Caco-2 (cell line): ENCODE measurements around the gene HMGXB4. TPM values are rescaled to one million over a fixed set of nuclear protein-coding genes. Genes with fewer than 3 reads are reported as not detected.

ENCODE experiments used
- BruUV-seq: library from RNA; stranded (reverse); fragments of 400-500 nt; replicated peaks from 2 replicates; lab custom pipeline; 2021; lab: Mats Ljungman, UMichigan
- CTCF ChIA-PET: fragments of 300-600 bp; sonication (Branson Sonifier 250); formaldehyde crosslinking; loops from one replicate; lab custom pipeline; 2022; ENCODE audit warnings: antibody characterized with exemption; lab: Charles Lee
- POLR2A ChIA-PET: fragments of 300-600 bp; sonication (Branson Sonifier 250); formaldehyde crosslinking; loops from one replicate; lab custom pipeline; 2022; ENCODE audit warnings: antibody characterized with exemption; lab: Charles Lee
- DNase-seq, 2 experiments: peaks; one replicate each; pipeline versions ENCODE4 v3.0.0 to v3.0.0-alpha.2; 2020 to 2022
- H3K27me3 ChIP-seq: replicated peaks from 2 replicates; pipeline ENCODE4 v1.6.0; 2011; ENCODE audit warnings: low read length; ENCODE audit not compliant: control insufficient read depth, insufficient read depth
- H3K36me3 ChIP-seq: 2 replicates; pipeline ENCODE4 v1.5.1; 2011; ENCODE audit warnings: low read length; ENCODE audit not compliant: control insufficient read depth, insufficient read depth
- H3K4me1 ChIP-seq: fragments of 250-450 bp; sonication (Bioruptor Pico); 2 replicates; pipeline ENCODE4 v1.5.1; 2020; ENCODE audit warnings: mild to moderate bottlenecking
- H3K4me3 ChIP-seq: 2 replicates; pipeline ENCODE4 v1.5.1; 2011; ENCODE audit warnings: low read depth, mild to moderate bottlenecking, control low read depth, low read length
- H3K9me3 ChIP-seq: fragments of 250-450 bp; sonication (Bioruptor Pico); 2 replicates; pipeline ENCODE4 v1.5.1; 2020; ENCODE audit warnings: mild to moderate bottlenecking, moderate library complexity
- H3K27ac Mint-ChIP-seq: one replicate; pipeline ENCODE4 v1.8.0; 2022; ENCODE audit warnings: mixed read lengths; ENCODE audit not compliant: unreplicated experiment
- H3K27me3 Mint-ChIP-seq: one replicate; pipeline ENCODE4 v1.8.0; 2022; ENCODE audit warnings: mixed read lengths; ENCODE audit not compliant: insufficient read depth, unreplicated experiment
- H3K36me3 Mint-ChIP-seq: one replicate; pipeline ENCODE4 v1.8.0; 2022; ENCODE audit warnings: mild to moderate bottlenecking, mixed read lengths; ENCODE audit not compliant: insufficient read depth, unreplicated experiment
- H3K4me1 Mint-ChIP-seq: one replicate; pipeline ENCODE4 v1.8.0; 2022; ENCODE audit warnings: low read depth, mixed read lengths; ENCODE audit not compliant: unreplicated experiment
- H3K4me3 Mint-ChIP-seq: one replicate; pipeline ENCODE4 v1.8.0; 2022; ENCODE audit warnings: mild to moderate bottlenecking, moderate library complexity, mixed read lengths; ENCODE audit not compliant: unreplicated experiment
- H3K9me3 Mint-ChIP-seq: one replicate; pipeline ENCODE4 v1.8.0; 2022; ENCODE audit warnings: mixed read lengths; ENCODE audit not compliant: unreplicated experiment
- CTCF ChIP-seq, 2 experiments: fragments of 200-600 bp in 1 of 2; IDR thresholded peaks; 1 replicate in 1 of 2; 2 replicates in 1 of 2; pipeline versions ENCODE4 v1.5.1 to v1.8.0; 2011 to 2022; ENCODE audit warnings: antibody characterized with exemption in 1 of 2, control low read depth in 1 of 2, inconsistent platforms in 1 of 2, low read depth in 1 of 2, low read length in 1 of 2, mild to moderate bottlenecking in 1 of 2, moderate library complexity in 1 of 2; ENCODE audit not compliant: insufficient read depth in 1 of 2, severe bottlenecking in 1 of 2, unreplicated experiment in 1 of 2
- intact Hi-C: fragments of 100-400 bp; cut with micrococcal nuclease; formaldehyde crosslinking; loops from one replicate; pipeline ENCODE4 v1.10.0; 2022; ENCODE audit not compliant: unreplicated experiment
- total RNA-seq: library from RNA; stranded (reverse); gene quantifications from 2 replicates; pipeline ENCODE4 v1.2.3, GENCODE V29; 2022

HMGXB4 gene
- total RNA-seq, 1 experiment from 2014 or later: 22.3 TPM

- ChIA-PET POLR2A (no interaction called here), CTCF (no interaction called here)
- H3K36me3 Mint-ChIP-seq: peaks cover 15% of the 10 kb centered on the region
- H3K4me1 Mint-ChIP-seq: no peaks in the 10 kb centered on the region
- no peaks in the 10 kb centered on the region for H3K9me3 Mint-ChIP-seq
- no peaks in the 10 kb centered on the region for H3K9me3 ChIP-seq
- H3K4me3 Mint-ChIP-seq: no peak overlapping the region
- no peak for TF ChIP-seq CTCF (IDR thresholded peaks at IDR 0.05; ENCODE audit: insufficient read depth in 1 of 2, low read depth in 1 of 2, low read length in 1 of 2, severe bottlenecking in 1 of 2, unreplicated experiment in 1 of 2)
- intact Hi-C loops: no loop called here
- H3K27ac Mint-ChIP-seq: no peak overlapping the region
- H3K27me3 ChIP-seq: no peaks in the 10 kb centered on the region
- H3K27me3 Mint-ChIP-seq: no peaks in the 10 kb centered on the region
- DNase-seq: no peak
- H3K4me1 ChIP-seq: no peaks in the 10 kb centered on the region
- peaks cover 2% of the 10 kb centered on the region for H3K36me3 ChIP-seq
- BruUV-seq: no TSS peak
- H3K4me3 ChIP-seq: no peak overlapping the region
Measured at GRCh38 chr22:35335468-35335867, 78.2 kb downstream of the HMGXB4 start.

- Histone ChIP-seq H3K9me3 (no peaks in the 10 kb centered on the region), H3K27me3 (no peaks in the 10 kb centered on the region), H3K4me3 (no peak overlapping the region), H3K36me3 (peaks cover 2% of the 10 kb centered on the region), H3K4me1 (no peaks in the 10 kb centered on the region)
- H3K4me1 Mint-ChIP-seq: no peaks in the 10 kb centered on the region
- no peak overlapping the region for H3K4me3 Mint-ChIP-seq
- H3K9me3 Mint-ChIP-seq: no peaks in the 10 kb centered on the region
- CTCF ChIA-PET: no interaction called here
- no TSS peak for BruUV-seq
- H3K27ac Mint-ChIP-seq: no peak overlapping the region
- intact Hi-C loops: no loop called here
- H3K36me3 Mint-ChIP-seq: peaks cover 13% of the 10 kb centered on the region
- DNase-seq: no peak
- TF ChIP-seq CTCF (IDR thresholded peaks at IDR 0.05; ENCODE audit: insufficient read depth in 1 of 2, low read depth in 1 of 2, low read length in 1 of 2, severe bottlenecking in 1 of 2, unreplicated experiment in 1 of 2): no peak
- POLR2A ChIA-PET: no interaction called here
- H3K27me3 Mint-ChIP-seq: no peaks in the 10 kb centered on the region
Measured at GRCh38 chr22:35335936-35336781, 78.9 kb downstream of the HMGXB4 start.

- DNase-seq: no peak
- intact Hi-C loops: no loop called here
- Histone ChIP-seq H3K4me1 (no peaks in the 10 kb centered on the region), H3K9me3 (no peaks in the 10 kb centered on the region), H3K27me3 (no peaks in the 10 kb centered on the region), H3K4me3 (no peak overlapping the region), H3K36me3 (peaks cover 4% of the 10 kb centered on the region)
- ChIA-PET POLR2A (no interaction called here), CTCF (no interaction called here)
- peaks cover 10% of the 10 kb centered on the region for H3K36me3 Mint-ChIP-seq
- no peak overlapping the region for H3K4me3 Mint-ChIP-seq
- no peaks in the 10 kb centered on the region for H3K4me1 Mint-ChIP-seq
- TF ChIP-seq CTCF (IDR thresholded peaks at IDR 0.05; ENCODE audit: insufficient read depth in 1 of 2, low read depth in 1 of 2, low read length in 1 of 2, severe bottlenecking in 1 of 2, unreplicated experiment in 1 of 2): no peak
- BruUV-seq: no TSS peak
- no peaks in the 10 kb centered on the region for H3K27me3 Mint-ChIP-seq
- no peaks in the 10 kb centered on the region for H3K9me3 Mint-ChIP-seq
- no peak overlapping the region for H3K27ac Mint-ChIP-seq
Measured at GRCh38 chr22:35337932-35338331, 80.6 kb downstream of the HMGXB4 start.
